ENCODE results near the gene MSANTD2. TPM values are rescaled to one million over a fixed set of nuclear protein-coding genes. Genes with fewer than 3 reads are reported as not detected.

MSANTD2 gene
- total and polyA plus RNA-seq, 4 donors, result 1.6 to 7.7 (median 2.3) TPM

- peak overlapping the region in 1 of 3 donors; percentile 60 for H3K4me3 ChIP-seq (ENCODE audit: low read depth in 1 of 3, low read length in 3 of 3)
- H3K27me3 ChIP-seq (ENCODE audit: control insufficient read depth in 4 of 4, insufficient read depth in 4 of 4, low read length in 3 of 4), result peaks cover 0 to 8% (median 5%) of the 10 kb centered on the region in 4 donors
- no peaks in the 10 kb centered on the region for H3K9me3 ChIP-seq (ENCODE audit: control insufficient read depth in 4 of 4, low read length in 3 of 4)
- peaks cover 18 to 39% (median 22%) of the 10 kb centered on the region in 4 donors for H3K4me1 ChIP-seq (ENCODE audit: control insufficient read depth in 4 of 4, insufficient read depth in 4 of 4, low read length in 3 of 4)
- TF ChIP-seq SP1 (IDR thresholded peaks at IDR 0.05), result peak; percentile 47
- TF ChIP-seq HNF4A (conservative IDR thresholded peaks at IDR 0.05), result no peak
- TF ChIP-seq NR2F2 (IDR thresholded peaks at IDR 0.05), result peak; percentile 81
- no peak for TF ChIP-seq HNF4G (IDR thresholded peaks at IDR 0.05)
- peak; percentile 37 for TF ChIP-seq MAX (IDR thresholded peaks at IDR 0.05)
- TF ChIP-seq TAF1 (conservative IDR thresholded peaks at IDR 0.05), result no peak
- TF ChIP-seq FOXA1 (IDR thresholded peaks at IDR 0.05), result no peak
- peak in 1 of 2 donors; percentile 9 for TF ChIP-seq RAD21 (IDR thresholded peaks at IDR 0.05)
- peak; percentile 33 for DNase-seq (ENCODE audit: low spot score)
- no peak overlapping the region for H3K9ac ChIP-seq (ENCODE audit: low read depth in 1 of 2, low read length in 2 of 2)
- peak overlapping the region; percentile 82 to 84 for H3K27ac ChIP-seq (ENCODE audit: low read depth in 1 of 2, low read length in 2 of 2)
- 20% methylated on average over 52 of the region's 52 CpGs for WGBS
- H3K36me3 ChIP-seq (ENCODE audit: control insufficient read depth in 4 of 4, insufficient read depth in 3 of 4, low read depth in 1 of 4, low read length in 3 of 4), result no peaks in the 10 kb centered on the region
Measured at GRCh38 chr11:124759266-124760204, 40.7 kb downstream of the MSANTD2 start.

- Histone ChIP-seq H3K36me3 (ENCODE audit: control insufficient read depth in 4 of 4, insufficient read depth in 3 of 4, low read depth in 1 of 4, low read length in 3 of 4) (no peaks in the 10 kb centered on the region), H3K27me3 (ENCODE audit: control insufficient read depth in 4 of 4, insufficient read depth in 4 of 4, low read length in 3 of 4) (peaks cover 0 to 8% (median 5%) of the 10 kb centered on the region in 4 donors), H3K4me3 (ENCODE audit: low read depth in 1 of 3, low read length in 3 of 3) (peak overlapping the region in 1 of 3 donors; percentile 5), H3K9ac (ENCODE audit: low read depth in 1 of 2, low read length in 2 of 2) (no peak overlapping the region), H3K9me3 (ENCODE audit: control insufficient read depth in 4 of 4, low read length in 3 of 4) (no peaks in the 10 kb centered on the region), H3K27ac (ENCODE audit: low read depth in 1 of 2, low read length in 2 of 2) (no peak overlapping the region), H3K4me1 (ENCODE audit: control insufficient read depth in 4 of 4, insufficient read depth in 4 of 4, low read length in 3 of 4) (peaks cover 18 to 37% (median 22%) of the 10 kb centered on the region in 4 donors)
- 16% methylated on average over 53 of the region's 53 CpGs for WGBS
- DNase-seq (ENCODE audit: low spot score), result peak; percentile 63
- TF ChIP-seq EGR1 (IDR thresholded peaks at IDR 0.05; ENCODE audit: low read depth in 2 of 2) (no peak), RXRA (IDR thresholded peaks at IDR 0.05) (no peak), SP1 (IDR thresholded peaks at IDR 0.05) (no peak), JUND (IDR thresholded peaks at IDR 0.05) (no peak), CTCF (IDR thresholded peaks at IDR 0.05; ENCODE audit: low read depth, low read length, missing input control) (peak; percentile 47), RAD21 (IDR thresholded peaks at IDR 0.05) (peak in 1 of 2 donors; percentile 45)
Measured at GRCh38 chr11:124758355-124759265, 41.6 kb downstream of the MSANTD2 start.

GRCh38 chr11:124757320-124757719 is 42.9 kb downstream of the MSANTD2 start:
- Histone ChIP-seq H3K4me1 (ENCODE audit: control insufficient read depth in 4 of 4, insufficient read depth in 4 of 4, low read length in 3 of 4) (peaks cover 10 to 25% (median 18%) of the 10 kb centered on the region in 4 donors), H3K9me3 (ENCODE audit: control insufficient read depth in 4 of 4, low read length in 3 of 4) (no peaks in the 10 kb centered on the region), H3K36me3 (ENCODE audit: control insufficient read depth in 4 of 4, insufficient read depth in 3 of 4, low read depth in 1 of 4, low read length in 3 of 4) (no peaks in the 10 kb centered on the region), H3K27me3 (ENCODE audit: control insufficient read depth in 4 of 4, insufficient read depth in 4 of 4, low read length in 3 of 4) (peaks cover 0 to 13% (median 5%) of the 10 kb centered on the region in 4 donors), H3K9ac (ENCODE audit: low read depth in 1 of 2, low read length in 2 of 2) (no peak overlapping the region), H3K4me3 (ENCODE audit: low read depth in 1 of 3, low read length in 3 of 3) (no peak overlapping the region), H3K27ac (ENCODE audit: low read depth in 1 of 2, low read length in 2 of 2) (no peak overlapping the region)
- 62% methylated on average over 3 of the region's 3 CpGs for WGBS
- no peak for TF ChIP-seq FOXA2 (IDR thresholded peaks at IDR 0.05)
- no peak for TF ChIP-seq ZBTB33 (IDR thresholded peaks at IDR 0.05)
- no peak for DNase-seq (ENCODE audit: low spot score)

Measured in liver (tissue), 9 donors.